WI38 (cell line): ENCODE measurements around the gene TCF7L2.

ENCODE experiments used
- H3K4me3 ChIP-seq: 2 replicates; pipeline ENCODE4 v1.5.1; 2011; ENCODE audit warnings: low read depth, mild to moderate bottlenecking, control low read depth, low read length
- CTCF ChIP-seq: IDR thresholded peaks from 2 replicates; pipeline ENCODE4 v1.5.1; 2012; ENCODE audit warnings: low read depth, mild to moderate bottlenecking, control low read depth, low read length

TCF7L2 gene

GRCh38 chr10:112966194-112966855, 16.3 kb downstream of the TCF7L2 start:
- TF ChIP-seq CTCF = no peak
- no peak overlapping the region for H3K4me3 ChIP-seq

GRCh38 chr10:112967200-112967599, 17.2 kb downstream of the TCF7L2 start:
- no peak overlapping the region for H3K4me3 ChIP-seq
- no peak for TF ChIP-seq CTCF

GRCh38 chr10:112969131-112969530, 19.1 kb downstream of the TCF7L2 start:
- no peak for TF ChIP-seq CTCF
- H3K4me3 ChIP-seq = no peak overlapping the region

GRCh38 chr10:112969542-112969941, 19.5 kb downstream of the TCF7L2 start:
- no peak for TF ChIP-seq CTCF
- H3K4me3 ChIP-seq = no peak overlapping the region

GRCh38 chr10:112970021-112970420, 20.0 kb downstream of the TCF7L2 start:
- H3K4me3 ChIP-seq = no peak overlapping the region
- TF ChIP-seq CTCF = no peak

GRCh38 chr10:112972606-112973005, 22.6 kb downstream of the TCF7L2 start:
- no peak for TF ChIP-seq CTCF
- no peak overlapping the region for H3K4me3 ChIP-seq

- H3K4me3 ChIP-seq = no peak overlapping the region
- no peak for TF ChIP-seq CTCF
Observed at GRCh38 chr10:112973046-112973445, 23.0 kb downstream of the TCF7L2 start.
